Measurements from ENCODE around the gene SGSH. TPM values are rescaled to one million over a fixed set of nuclear protein-coding genes. Genes with fewer than 3 reads are reported as not detected.

Gene SGSH
- total RNA-seq, 2 experiments from 2014 or later: 14.3 to 38.4 TPM

GRCh38 chr17:80248894-80249710, 29.0 kb upstream of the SGSH start:
- no peak overlapping the region for H2AFZ ChIP-seq (ENCODE audit: low read length)
- intact Hi-C loops (cut with micrococcal nuclease; ENCODE audit: unreplicated experiment): no loop called here
- H3K4me2 ChIP-seq (ENCODE audit: low read length): no peak overlapping the region
- H3K79me2 ChIP-seq (ENCODE audit: insufficient read depth, low read depth, low read length): no peaks in the 10 kb centered on the region
- no peaks in the 10 kb centered on the region for H3K9me3 ChIP-seq (ENCODE audit: low read length)
- no peaks in the 10 kb centered on the region for H3K4me1 ChIP-seq (ENCODE audit: insufficient read depth, low read length, poor library complexity, severe bottlenecking)
- ChIA-PET POLR2A (no interaction called here), CTCF (ENCODE audit: unreplicated experiment) (no interaction called here)
- BruUV-seq (replicated peaks): no TSS peak
- no peak overlapping the region for H3K4me3 ChIP-seq (ENCODE audit: low read depth, low read length, poor library complexity, severe bottlenecking)
- TF ChIP-seq EZH2phosphoT487 (IDR thresholded peaks at IDR 0.05; ENCODE audit: borderline replicate concordance, low read depth, low read length) (no peak), CTCF (conservative IDR thresholded peaks at IDR 0.05; ENCODE audit: low read length) (no peak)
- no peaks in the 10 kb centered on the region for H3K9me2 ChIP-seq (ENCODE audit: insufficient read depth, low read length)
- DNase-seq (ENCODE audit: low spot score): no peak
- no peaks in the 10 kb centered on the region for H4K20me1 ChIP-seq (ENCODE audit: insufficient read depth, low read length)
- H3K27ac ChIP-seq (ENCODE audit: low read depth, low read length, poor library complexity, severe bottlenecking): no peak overlapping the region
- H3K36me3 ChIP-seq (ENCODE audit: insufficient read depth, low read length): no peaks in the 10 kb centered on the region

- ChIA-PET POLR2A (no interaction called here), CTCF (ENCODE audit: unreplicated experiment) (no interaction called here)
- no peak overlapping the region for H3K27ac ChIP-seq (ENCODE audit: low read depth, low read length, poor library complexity, severe bottlenecking)
Observed at GRCh38 chr17:80248001-80248893, 28.1 kb upstream of the SGSH start.

More at GRCh38 chr17:80248001-80248893, 28.1 kb upstream of the SGSH start:
- intact Hi-C loops (cut with micrococcal nuclease; ENCODE audit: unreplicated experiment): no loop called here
- no peaks in the 10 kb centered on the region for H4K20me1 ChIP-seq (ENCODE audit: insufficient read depth, low read length)
- H3K9me3 ChIP-seq (ENCODE audit: low read length): no peaks in the 10 kb centered on the region
- no peaks in the 10 kb centered on the region for H3K79me2 ChIP-seq (ENCODE audit: insufficient read depth, low read depth, low read length)
- no peak overlapping the region for H3K4me2 ChIP-seq (ENCODE audit: low read length)
- no peaks in the 10 kb centered on the region for H3K4me1 ChIP-seq (ENCODE audit: insufficient read depth, low read length, poor library complexity, severe bottlenecking)
- no peaks in the 10 kb centered on the region for H3K36me3 ChIP-seq (ENCODE audit: insufficient read depth, low read length)
- H3K9me2 ChIP-seq (ENCODE audit: insufficient read depth, low read length): no peaks in the 10 kb centered on the region
- no TSS peak for BruUV-seq (replicated peaks)
- no peak for TF ChIP-seq EZH2phosphoT487 (IDR thresholded peaks at IDR 0.05; ENCODE audit: borderline replicate concordance, low read depth, low read length)
- TF ChIP-seq CTCF (conservative IDR thresholded peaks at IDR 0.05; ENCODE audit: low read length): no peak
- no peak overlapping the region for H2AFZ ChIP-seq (ENCODE audit: low read length)
- H3K4me3 ChIP-seq (ENCODE audit: low read depth, low read length, poor library complexity, severe bottlenecking): no peak overlapping the region
- DNase-seq (ENCODE audit: low spot score): no peak
